Measurements from ENCODE around the gene FGD5. TPM values are rescaled to one million over a fixed set of nuclear protein-coding genes. Genes with fewer than 3 reads are reported as not detected.

FGD5 gene
- total RNA-seq, 2 experiments from 2014 or later, result 0.10 TPM; not detected in 1

DNA sequence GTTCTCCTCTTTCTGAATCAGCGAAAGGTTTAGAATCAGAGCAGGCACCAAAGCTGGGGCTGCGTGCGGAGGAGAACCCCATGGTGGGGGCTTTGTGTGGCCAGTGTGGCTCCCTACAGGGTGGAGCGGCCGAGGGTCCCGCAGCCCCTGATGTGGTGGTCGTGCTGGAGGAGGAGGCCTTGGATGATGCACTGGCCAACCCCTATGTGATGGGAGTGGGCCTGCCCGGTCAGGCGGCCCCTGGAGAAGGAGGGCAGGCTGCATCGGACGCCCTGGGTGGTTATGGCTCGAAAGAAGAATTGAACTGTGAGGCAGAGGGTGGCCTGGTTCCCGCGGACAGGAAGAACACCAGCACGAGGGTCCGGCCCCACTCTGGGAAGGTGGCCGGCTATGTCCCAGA lies 1.4 kb downstream of the FGD5 start:
- Mint-ChIP-seq H3K4me1 (no peaks in the 10 kb centered on the region), H3K9me3 (no peaks in the 10 kb centered on the region), H3K27ac (no peak overlapping the region), H3K27me3 (peaks cover 36% of the 10 kb centered on the region), H3K36me3 (ENCODE audit: low read depth) (no peaks in the 10 kb centered on the region), H3K4me3 (no peak overlapping the region)
- ChIA-PET POLR2A (no interaction called here), CTCF (no interaction called here)
- DNase-seq, result no peak

DNA sequence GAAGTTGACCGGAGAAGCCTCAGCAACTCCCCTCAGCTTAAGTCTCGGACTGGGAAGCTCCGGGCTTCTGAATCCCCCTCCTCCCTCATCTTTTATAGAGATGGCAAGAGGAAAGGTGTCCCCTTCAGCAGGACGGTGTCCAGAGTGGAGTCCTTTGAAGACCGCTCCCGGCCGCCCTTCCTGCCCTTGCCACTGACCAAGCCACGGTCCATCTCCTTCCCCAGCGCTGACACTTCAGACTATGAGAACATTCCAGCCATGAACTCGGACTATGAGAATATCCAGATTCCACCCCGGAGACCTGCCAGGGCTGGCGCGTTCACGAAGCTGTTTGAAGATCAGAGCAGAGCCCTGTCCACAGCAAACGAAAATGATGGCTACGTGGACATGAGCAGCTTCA lies 2.4 kb downstream of the FGD5 start:
- ChIA-PET POLR2A (no interaction called here), CTCF (no interaction called here)
- H3K4me1 Mint-ChIP-seq, result no peaks in the 10 kb centered on the region
- no peak for DNase-seq
- no peak overlapping the region for H3K4me3 Mint-ChIP-seq
- H3K9me3 Mint-ChIP-seq, result no peaks in the 10 kb centered on the region
- no peak overlapping the region for H3K27ac Mint-ChIP-seq
- H3K36me3 Mint-ChIP-seq (ENCODE audit: low read depth), result no peaks in the 10 kb centered on the region
- peaks cover 30% of the 10 kb centered on the region for H3K27me3 Mint-ChIP-seq

DNA sequence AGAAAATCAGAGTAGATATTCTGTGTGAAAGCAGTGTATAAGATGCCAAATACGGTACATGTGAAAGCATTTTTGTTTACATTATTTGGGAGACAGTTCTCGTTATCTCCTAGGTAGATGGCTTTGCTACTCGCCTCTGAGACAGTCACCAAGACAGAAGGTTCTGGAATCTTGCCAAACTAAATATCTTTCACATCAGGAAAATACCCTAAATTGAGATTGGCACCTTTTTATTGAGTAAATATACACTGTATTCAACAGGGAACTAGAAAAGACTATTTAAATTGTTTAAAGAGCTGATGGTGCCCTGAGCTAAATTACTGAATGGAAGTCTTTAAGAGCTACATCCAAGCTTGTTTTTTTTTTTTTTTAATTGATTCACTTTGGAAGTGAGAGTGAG lies 3.4 kb downstream of the FGD5 start:
- H3K4me1 Mint-ChIP-seq, result no peaks in the 10 kb centered on the region
- no peaks in the 10 kb centered on the region for H3K9me3 Mint-ChIP-seq
- H3K27ac Mint-ChIP-seq, result no peak overlapping the region
- no peaks in the 10 kb centered on the region for H3K36me3 Mint-ChIP-seq (ENCODE audit: low read depth)
- CTCF ChIA-PET, result interaction anchor here (0.6 kb wide), 1 partner anchor 99 kb away, joined by 3 read pairs; no protein-coding TSS in a partner anchor
- no peak for DNase-seq
- no peak overlapping the region for H3K4me3 Mint-ChIP-seq
- POLR2A ChIA-PET, result no interaction called here
- peaks cover 33% of the 10 kb centered on the region for H3K27me3 Mint-ChIP-seq

DNA sequence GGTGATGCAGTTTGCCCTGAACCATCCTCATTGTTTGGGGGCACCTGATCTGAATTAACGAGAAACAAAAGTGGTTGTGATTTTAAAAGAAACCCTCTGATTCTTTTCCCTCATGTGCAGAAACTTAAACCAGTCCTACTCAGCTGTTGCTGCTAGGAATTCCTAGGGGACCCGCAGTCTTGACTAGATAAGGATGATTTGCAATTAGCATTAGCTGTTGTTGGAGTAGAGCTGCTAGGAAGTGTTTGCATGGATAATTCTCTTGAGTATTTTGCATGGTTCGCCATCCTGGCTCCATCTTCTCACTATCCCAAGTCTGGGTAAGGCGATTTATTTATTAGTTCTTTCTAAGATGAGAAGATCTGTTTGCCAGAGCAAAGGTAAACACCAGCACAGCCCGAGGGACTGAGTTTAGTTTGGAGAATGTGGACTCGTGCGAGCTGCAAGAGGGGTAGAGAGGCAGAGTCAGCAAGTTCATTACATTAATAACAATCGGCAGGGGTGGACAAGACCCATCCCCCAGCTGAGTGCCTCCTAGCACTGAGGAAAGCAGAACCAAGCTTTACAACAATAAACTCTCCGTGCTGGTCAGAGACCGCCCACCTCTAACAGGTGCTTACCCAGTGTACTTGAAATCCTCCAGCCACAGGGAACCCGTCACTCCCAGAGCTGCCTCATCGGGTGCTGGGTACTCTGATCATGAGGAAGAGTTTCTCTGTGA lies 4.1 kb downstream of the FGD5 start:
- H3K9me3 Mint-ChIP-seq, result no peaks in the 10 kb centered on the region
- no peaks in the 10 kb centered on the region for H3K36me3 Mint-ChIP-seq (ENCODE audit: low read depth)
- POLR2A ChIA-PET, result no interaction called here
- no peak overlapping the region for H3K4me3 Mint-ChIP-seq
- no peak for DNase-seq
- no peaks in the 10 kb centered on the region for H3K4me1 Mint-ChIP-seq
- no peak overlapping the region for H3K27ac Mint-ChIP-seq
- CTCF ChIA-PET, result interaction anchor here (1.3 kb wide), 1 partner anchor 98 kb away, joined by 3 read pairs; no protein-coding TSS in a partner anchor
- H3K27me3 Mint-ChIP-seq, result peaks cover 35% of the 10 kb centered on the region

DNA sequence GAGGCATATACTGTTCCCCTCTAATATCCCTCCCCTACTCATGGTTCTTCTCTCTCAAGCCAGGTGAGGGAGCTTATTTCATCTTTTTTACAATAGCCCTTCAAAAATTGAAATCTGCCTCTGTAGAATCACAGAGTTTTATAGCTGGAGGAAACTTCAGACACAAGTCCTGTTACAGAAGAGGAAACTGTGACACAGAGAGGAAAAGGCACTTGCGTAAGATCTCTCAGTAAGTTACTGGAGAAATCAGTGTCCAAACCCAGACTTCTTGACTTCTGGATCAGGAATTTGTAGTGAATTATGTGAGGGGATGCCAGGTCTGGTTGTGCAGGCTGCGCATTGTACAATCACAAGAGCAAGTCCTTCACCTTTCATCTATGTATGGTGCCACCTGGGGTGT lies 4.6 kb downstream of the FGD5 start:
- no peaks in the 10 kb centered on the region for H3K36me3 Mint-ChIP-seq (ENCODE audit: low read depth)
- H3K27ac Mint-ChIP-seq, result no peak overlapping the region
- no peaks in the 10 kb centered on the region for H3K9me3 Mint-ChIP-seq
- H3K4me3 Mint-ChIP-seq, result no peak overlapping the region
- no peak for DNase-seq
- ChIA-PET CTCF (interaction anchor here (1.3 kb wide), 1 partner anchor 98 kb away, joined by 3 read pairs; no protein-coding TSS in a partner anchor), POLR2A (no interaction called here)
- peaks cover 35% of the 10 kb centered on the region for H3K27me3 Mint-ChIP-seq
- H3K4me1 Mint-ChIP-seq, result no peaks in the 10 kb centered on the region

DNA sequence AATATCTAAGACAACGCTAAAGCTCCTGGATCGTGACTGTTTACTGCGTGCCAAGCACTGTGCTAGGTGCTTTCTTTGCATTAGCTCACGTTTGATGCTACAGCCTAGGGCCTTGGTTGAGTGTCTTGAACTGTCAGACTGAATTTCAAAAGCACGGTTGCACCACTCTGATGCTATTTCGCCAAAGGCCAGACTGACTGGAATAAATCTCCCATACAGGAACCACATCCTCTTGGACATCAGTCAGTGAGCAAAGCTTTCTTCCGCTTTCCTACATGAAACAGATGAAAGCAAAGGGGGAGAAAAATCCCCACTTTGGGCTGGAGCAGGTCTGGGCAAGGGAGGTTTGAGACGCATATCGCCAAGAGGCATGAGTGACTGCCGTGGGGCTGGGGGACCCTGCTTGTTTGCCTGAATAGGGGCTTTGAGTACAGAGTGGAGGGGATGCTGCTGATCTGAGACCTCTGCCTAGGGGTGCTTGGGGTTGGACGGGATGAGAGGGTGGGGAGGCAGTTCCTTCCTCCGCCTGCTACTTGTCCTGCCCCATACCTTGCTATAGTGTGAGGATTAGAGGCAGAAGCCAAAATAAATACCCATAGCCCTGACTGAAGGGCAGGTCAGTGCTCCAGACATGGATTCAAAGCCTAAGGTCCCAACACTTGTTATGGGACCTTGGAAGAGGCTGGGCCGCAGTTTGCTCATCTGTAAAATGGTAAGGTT lies 5.3 kb downstream of the FGD5 start:
- H3K27me3 Mint-ChIP-seq, result peaks cover 40% of the 10 kb centered on the region
- no peaks in the 10 kb centered on the region for H3K4me1 Mint-ChIP-seq
- ChIA-PET CTCF (interaction anchor here (1.3 kb wide), 1 partner anchor 97 kb away, joined by 3 read pairs; no protein-coding TSS in a partner anchor), POLR2A (no interaction called here)
- no peak overlapping the region for H3K4me3 Mint-ChIP-seq
- no peak overlapping the region for H3K27ac Mint-ChIP-seq
- no peaks in the 10 kb centered on the region for H3K36me3 Mint-ChIP-seq (ENCODE audit: low read depth)
- no peaks in the 10 kb centered on the region for H3K9me3 Mint-ChIP-seq
- no peak for DNase-seq

DNA sequence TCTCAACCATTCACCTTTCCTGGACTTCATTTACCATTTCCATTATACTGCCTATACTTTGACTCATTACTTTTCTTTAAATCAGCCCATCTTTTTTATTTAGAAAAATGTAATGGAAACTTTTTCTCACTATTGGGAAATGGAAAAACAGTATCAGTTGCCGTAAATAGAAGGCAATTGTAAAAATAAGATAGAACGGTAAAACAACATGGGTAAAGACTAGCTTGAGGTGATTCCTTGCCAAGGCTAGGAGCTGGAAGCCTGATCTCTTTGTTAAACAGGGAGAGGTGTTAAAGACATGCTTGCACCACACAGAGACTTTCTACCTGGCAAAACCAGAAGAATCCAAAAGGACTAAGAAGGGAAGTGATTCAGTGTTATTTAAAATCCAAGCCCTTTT lies 5.9 kb downstream of the FGD5 start:
- Mint-ChIP-seq H3K4me1 (no peaks in the 10 kb centered on the region), H3K4me3 (no peak overlapping the region), H3K27ac (no peak overlapping the region), H3K27me3 (peaks cover 44% of the 10 kb centered on the region), H3K36me3 (ENCODE audit: low read depth) (no peaks in the 10 kb centered on the region), H3K9me3 (no peaks in the 10 kb centered on the region)
- ChIA-PET POLR2A (no interaction called here), CTCF (no interaction called here)
- no peak for DNase-seq

DNA sequence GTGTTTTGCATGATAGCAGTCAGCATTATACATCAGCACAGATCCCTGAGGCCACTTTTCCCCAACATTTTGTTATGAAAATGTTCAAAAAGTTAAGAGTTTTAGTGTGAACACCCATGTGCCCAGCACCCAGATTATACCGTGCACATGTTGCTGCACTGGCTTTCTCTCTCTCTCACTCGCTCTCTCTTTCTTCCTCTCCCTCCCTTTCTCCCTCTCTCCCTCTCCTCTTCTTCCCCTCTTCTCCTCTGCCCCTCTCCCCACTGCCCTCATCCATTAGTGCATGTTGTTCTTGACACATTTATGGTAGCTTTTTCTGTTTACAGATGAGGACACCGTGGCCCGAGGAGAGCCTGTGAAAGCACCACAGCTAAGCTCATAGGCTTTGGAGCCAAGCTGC lies 7.3 kb downstream of the FGD5 start:
- no peak overlapping the region for H3K4me3 Mint-ChIP-seq
- DNase-seq, result no peak
- POLR2A ChIA-PET, result no interaction called here
- no peak overlapping the region for H3K27ac Mint-ChIP-seq
- no peaks in the 10 kb centered on the region for H3K4me1 Mint-ChIP-seq
- H3K9me3 Mint-ChIP-seq, result no peaks in the 10 kb centered on the region
- CTCF ChIA-PET, result no interaction called here
- peaks cover 50% of the 10 kb centered on the region for H3K27me3 Mint-ChIP-seq
- no peaks in the 10 kb centered on the region for H3K36me3 Mint-ChIP-seq (ENCODE audit: low read depth)

DNA sequence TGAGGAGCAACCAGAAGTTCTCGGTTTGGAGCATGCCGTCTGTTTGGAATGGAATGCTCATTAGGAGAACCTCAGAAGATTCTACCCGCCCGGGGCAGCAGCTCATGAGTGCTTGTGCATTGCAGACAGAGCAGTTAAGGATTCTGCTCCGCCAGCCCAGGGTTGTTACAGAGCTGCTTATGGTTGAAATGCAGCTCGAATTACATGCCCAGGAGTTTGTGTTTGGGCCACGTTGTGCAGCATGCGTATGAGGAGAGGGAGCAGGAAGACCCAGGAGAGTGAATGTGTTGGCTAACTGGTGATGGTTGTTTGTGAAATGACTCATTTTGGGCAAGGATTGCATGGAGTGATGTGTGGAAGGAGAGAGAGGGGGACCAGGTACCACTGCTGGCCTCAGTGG lies 9.0 kb downstream of the FGD5 start:
- DNase-seq, result no peak
- Mint-ChIP-seq H3K27me3 (peaks cover 56% of the 10 kb centered on the region), H3K4me1 (no peaks in the 10 kb centered on the region), H3K36me3 (ENCODE audit: low read depth) (no peaks in the 10 kb centered on the region), H3K9me3 (no peaks in the 10 kb centered on the region), H3K4me3 (no peak overlapping the region), H3K27ac (no peak overlapping the region)
- POLR2A ChIA-PET, result no interaction called here
- CTCF ChIA-PET, result no interaction called here

DNA sequence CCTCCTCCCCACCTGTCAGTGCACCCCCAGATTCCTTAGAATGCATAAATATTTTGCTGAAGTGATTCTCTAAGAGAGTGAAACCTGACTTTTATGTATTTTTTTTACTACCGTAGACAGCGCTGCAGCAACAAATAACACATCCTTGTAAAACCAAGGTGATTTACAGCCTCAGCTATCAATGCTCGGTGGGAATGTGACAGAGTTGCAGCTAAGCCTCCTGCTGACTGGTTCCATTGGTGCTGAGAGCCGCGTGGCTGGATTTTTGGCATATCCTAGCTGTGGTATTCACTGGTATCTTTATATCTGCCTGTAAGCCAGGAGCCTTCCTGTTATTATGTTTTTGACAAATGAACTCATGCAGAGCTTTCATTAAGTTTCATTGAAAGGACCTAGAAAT lies 11.0 kb downstream of the FGD5 start:
- Mint-ChIP-seq H3K27ac (no peak overlapping the region), H3K4me3 (no peak overlapping the region), H3K27me3 (peaks cover 40% of the 10 kb centered on the region), H3K36me3 (ENCODE audit: low read depth) (no peaks in the 10 kb centered on the region), H3K9me3 (no peaks in the 10 kb centered on the region), H3K4me1 (no peaks in the 10 kb centered on the region)
- CTCF ChIA-PET, result no interaction called here
- DNase-seq, result no peak
- POLR2A ChIA-PET, result interaction anchor here (1.5 kb wide), 1 partner anchor 18 kb away, joined by 5 read pairs; no protein-coding TSS in a partner anchor

DNA sequence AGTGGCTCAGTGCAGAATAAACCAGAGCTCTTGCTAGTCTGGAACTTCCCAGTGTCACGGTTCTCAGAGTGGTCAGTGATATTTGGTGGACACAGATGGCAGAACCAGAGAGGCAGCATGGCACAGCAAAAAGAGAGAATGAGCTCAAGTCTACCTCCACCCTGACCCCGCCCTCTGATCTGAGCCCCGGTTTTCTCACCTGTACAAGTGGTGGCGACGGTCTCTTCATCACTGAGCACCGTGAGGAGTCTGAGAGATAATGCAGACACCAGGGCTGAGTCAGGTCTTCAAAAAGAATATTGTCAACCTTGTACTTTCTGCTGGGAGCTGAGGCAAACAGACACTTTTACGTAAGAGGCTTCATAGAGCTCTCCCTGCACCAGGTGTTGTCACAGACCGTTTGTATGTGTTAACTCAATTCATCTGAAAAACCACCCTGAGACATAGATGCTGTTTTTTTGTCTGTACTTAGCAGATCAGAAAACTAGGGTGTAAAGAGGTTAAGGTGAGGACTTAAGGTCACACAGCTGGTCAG lies 13.2 kb downstream of the FGD5 start:
- DNase-seq, result no peak
- no peaks in the 10 kb centered on the region for H3K4me1 Mint-ChIP-seq
- no peak overlapping the region for H3K27ac Mint-ChIP-seq
- CTCF ChIA-PET, result interaction anchor here (1.4 kb wide), 1 partner anchor 89 kb away, joined by 5 read pairs; no protein-coding TSS in a partner anchor
- POLR2A ChIA-PET, result no interaction called here
- H3K27me3 Mint-ChIP-seq, result peaks cover 44% of the 10 kb centered on the region
- H3K4me3 Mint-ChIP-seq, result no peak overlapping the region
- H3K36me3 Mint-ChIP-seq (ENCODE audit: low read depth), result no peaks in the 10 kb centered on the region
- H3K9me3 Mint-ChIP-seq, result no peaks in the 10 kb centered on the region

DNA sequence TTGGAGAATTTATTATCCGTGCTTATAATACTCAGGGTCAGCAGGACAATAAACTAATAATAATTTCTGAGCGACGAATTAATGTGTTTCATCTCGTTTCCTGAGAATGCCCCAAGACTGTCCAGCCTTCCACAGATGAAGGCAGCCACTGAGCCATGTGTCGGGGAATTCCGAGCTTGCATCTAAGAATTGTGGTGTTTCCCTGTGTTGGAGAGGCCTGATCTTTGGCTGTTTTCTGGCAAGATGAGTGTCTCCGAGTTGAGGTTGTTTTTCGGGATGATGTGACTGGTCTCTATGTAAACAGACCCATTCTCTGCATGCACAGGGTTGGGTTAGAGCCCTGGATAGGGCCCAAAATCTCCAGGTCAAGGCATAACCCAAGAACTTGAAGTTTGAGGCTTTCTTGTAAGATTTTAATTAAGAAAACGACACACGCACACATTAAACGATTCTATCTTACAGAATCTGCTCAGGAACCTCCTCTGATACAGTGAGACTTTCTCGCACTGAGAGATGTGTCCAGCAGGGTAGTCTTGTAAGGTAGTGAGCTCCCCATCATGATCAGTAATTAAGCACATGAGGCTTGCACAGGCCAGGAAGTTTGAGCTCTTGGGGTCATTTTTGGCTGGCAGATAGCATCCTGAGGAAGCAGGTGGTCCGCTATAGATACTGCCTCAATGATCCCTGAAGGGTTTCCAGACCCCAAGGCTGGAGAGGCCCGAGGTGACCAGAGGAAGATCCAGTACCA lies 14.4 kb downstream of the FGD5 start:
- H3K9me3 Mint-ChIP-seq, result no peaks in the 10 kb centered on the region
- H3K27me3 Mint-ChIP-seq, result peaks cover 41% of the 10 kb centered on the region
- no peak overlapping the region for H3K27ac Mint-ChIP-seq
- no peak overlapping the region for H3K4me3 Mint-ChIP-seq
- no peak for DNase-seq
- ChIA-PET POLR2A (no interaction called here), CTCF (no interaction called here)
- no peaks in the 10 kb centered on the region for H3K36me3 Mint-ChIP-seq (ENCODE audit: low read depth)
- H3K4me1 Mint-ChIP-seq, result no peaks in the 10 kb centered on the region

DNA sequence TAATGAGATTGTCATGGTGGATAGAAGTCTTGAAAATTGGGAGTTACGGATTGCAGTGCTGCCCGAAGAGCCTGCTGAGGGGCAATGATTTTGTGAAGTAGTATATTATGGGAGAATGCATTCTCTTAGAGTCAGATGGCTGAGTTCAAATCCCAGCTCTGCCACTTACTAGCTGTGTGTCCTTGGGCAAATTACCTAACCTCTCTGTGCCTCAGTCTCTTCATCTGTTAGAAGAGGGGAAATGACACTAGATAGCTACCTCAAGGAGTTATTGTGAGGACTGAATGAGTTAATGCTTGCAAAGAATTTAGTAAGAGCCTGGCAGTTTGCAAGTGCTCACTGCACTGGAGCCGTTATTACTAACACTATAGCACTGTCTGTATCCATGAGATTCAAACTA lies 15.4 kb downstream of the FGD5 start:
- peaks cover 44% of the 10 kb centered on the region for H3K27me3 Mint-ChIP-seq
- POLR2A ChIA-PET, result no interaction called here
- no peaks in the 10 kb centered on the region for H3K36me3 Mint-ChIP-seq (ENCODE audit: low read depth)
- no peak for DNase-seq
- H3K27ac Mint-ChIP-seq, result no peak overlapping the region
- CTCF ChIA-PET, result no interaction called here
- H3K4me3 Mint-ChIP-seq, result no peak overlapping the region
- no peaks in the 10 kb centered on the region for H3K9me3 Mint-ChIP-seq
- H3K4me1 Mint-ChIP-seq, result no peaks in the 10 kb centered on the region
